Measurements from ENCODE around the gene PXDN.
A peak's percentile ranks its signal among the peaks of the same experiment; 100 is the strongest.

The PXDN gene

DNA sequence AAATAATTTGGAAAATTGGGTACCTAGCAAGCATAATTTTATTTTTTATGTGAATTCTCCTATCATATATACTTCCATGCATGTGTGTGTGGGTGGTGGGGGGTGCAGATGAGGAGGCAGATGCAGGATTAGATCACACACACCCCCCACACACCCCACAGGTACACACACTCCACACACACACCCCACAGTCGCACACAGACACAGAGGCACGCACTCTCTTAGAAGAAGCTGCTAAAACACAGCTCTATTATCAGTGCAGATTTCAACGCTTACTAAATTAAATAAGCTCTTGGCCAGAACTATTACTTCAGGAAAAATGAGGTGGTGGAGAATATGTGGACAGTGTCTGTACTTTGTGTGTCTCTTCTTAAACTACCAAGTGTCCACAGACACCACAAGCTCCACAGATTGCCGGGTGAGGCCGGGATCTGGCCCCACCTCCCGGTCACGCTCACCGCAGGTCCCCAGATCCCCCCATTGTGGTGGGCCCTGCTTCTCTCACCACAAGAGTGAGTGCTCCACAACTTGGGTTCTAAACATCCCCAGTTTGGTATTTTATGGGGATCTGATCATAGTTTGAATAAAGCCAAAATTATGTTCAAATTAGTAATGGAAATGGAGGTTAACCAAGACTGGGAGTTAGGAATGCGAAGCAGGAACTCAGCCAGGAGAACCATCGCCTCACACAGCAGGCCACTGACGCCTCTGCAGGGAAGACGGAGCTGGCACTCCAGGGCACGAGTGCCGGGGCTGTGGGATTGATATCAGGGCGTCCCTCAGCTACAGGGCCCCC is 102.1 kb downstream of the PXDN start:
- no peaks in the 10 kb centered on the region for H3K9me3 ChIP-seq (ENCODE audit: control insufficient read depth, insufficient read depth, low read depth, low read length)
- POLR2A ChIA-PET = no interaction called here
- H3K4me1 ChIP-seq (ENCODE audit: control insufficient read depth, insufficient read depth, low read length) = no peaks in the 10 kb centered on the region
- CTCF ChIA-PET = interaction anchor here (0.6 to 2.5 kb wide), 2 partner anchors 50 to 109 kb away, joined by 3 to 5 read pairs; no protein-coding TSS in a partner anchor
- no peak overlapping the region for H3K4me3 ChIP-seq (ENCODE audit: low read depth, low read length)
- no peak overlapping the region for H3K27ac ChIP-seq (ENCODE audit: extremely low read depth, low read depth, low read length)
- TF ChIP-seq ZFHX2 (tag by site-specific recombination; conservative IDR thresholded peaks at IDR 0.05) = peak; percentile 22; the same call in 1 of the 2 replicates
- TF ChIP-seq EGR2 (tag by site-specific recombination; IDR thresholded peaks at IDR 0.05; ENCODE audit: low read depth) = peak; percentile 20; the same call in 1 of the 2 replicates
- TF ChIP-seq GLIS1 (tag by site-specific recombination; IDR thresholded peaks at IDR 0.05) = no peak
- H3K36me3 ChIP-seq (ENCODE audit: control insufficient read depth in 2 of 2, insufficient read depth in 1 of 2, low read length in 2 of 2) = peaks cover 0 to 50% of the 10 kb centered on the region in 2 experiments; a peak in 2 of 3 replicates

GRCh38 chr2:1641523-1641922 is 102.8 kb downstream of the PXDN start:
- CTCF ChIA-PET = interaction anchor here (0.6 to 2.5 kb wide), 2 partner anchors 49 to 109 kb away, joined by 3 to 5 read pairs; no protein-coding TSS in a partner anchor
- H3K27ac ChIP-seq (ENCODE audit: extremely low read depth, low read depth, low read length) = no peak overlapping the region
- H3K4me3 ChIP-seq (ENCODE audit: low read depth, low read length) = no peak overlapping the region
- peaks cover 0 to 53% of the 10 kb centered on the region in 2 experiments; a peak in 2 of 3 replicates for H3K36me3 ChIP-seq (ENCODE audit: control insufficient read depth in 2 of 2, insufficient read depth in 1 of 2, low read length in 2 of 2)
- POLR2A ChIA-PET = no interaction called here
- no peaks in the 10 kb centered on the region for H3K9me3 ChIP-seq (ENCODE audit: control insufficient read depth, insufficient read depth, low read depth, low read length)
- TF ChIP-seq ZNF121 (tag by site-specific recombination; IDR thresholded peaks at IDR 0.05) = no peak
- TF ChIP-seq ZNF626 (tag by site-specific recombination; IDR thresholded peaks at IDR 0.05) = no peak
- no peak for TF ChIP-seq ZNF114 (tag by site-specific recombination; IDR thresholded peaks at IDR 0.05)
- TF ChIP-seq, protein P1, sequence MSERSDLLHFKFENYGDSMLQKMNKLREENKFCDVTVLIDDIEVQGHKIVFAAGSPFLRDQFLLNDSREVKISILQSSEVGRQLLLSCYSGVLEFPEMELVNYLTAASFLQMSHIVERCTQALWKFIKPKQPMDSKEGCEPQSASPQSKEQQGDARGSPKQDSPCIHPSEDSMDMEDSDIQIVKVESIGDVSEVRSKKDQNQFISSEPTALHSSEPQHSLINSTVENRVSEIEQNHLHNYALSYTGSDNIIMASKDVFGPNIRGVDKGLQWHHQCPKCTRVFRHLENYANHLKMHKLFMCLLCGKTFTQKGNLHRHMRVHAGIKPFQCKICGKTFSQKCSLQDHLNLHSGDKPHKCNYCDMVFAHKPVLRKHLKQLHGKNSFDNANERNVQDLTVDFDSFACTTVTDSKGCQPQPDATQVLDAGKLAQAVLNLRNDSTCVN (tag by site-specific recombination; optimal IDR thresholded peaks at IDR 0.05) = no peak
- no peak for TF ChIP-seq ZBTB10 (tag by site-specific recombination; IDR thresholded peaks at IDR 0.05)
- TF ChIP-seq ZNF654 (tag by site-specific recombination; IDR thresholded peaks at IDR 0.05; ENCODE audit: low read depth) = no peak
- TF ChIP-seq, protein P2, sequence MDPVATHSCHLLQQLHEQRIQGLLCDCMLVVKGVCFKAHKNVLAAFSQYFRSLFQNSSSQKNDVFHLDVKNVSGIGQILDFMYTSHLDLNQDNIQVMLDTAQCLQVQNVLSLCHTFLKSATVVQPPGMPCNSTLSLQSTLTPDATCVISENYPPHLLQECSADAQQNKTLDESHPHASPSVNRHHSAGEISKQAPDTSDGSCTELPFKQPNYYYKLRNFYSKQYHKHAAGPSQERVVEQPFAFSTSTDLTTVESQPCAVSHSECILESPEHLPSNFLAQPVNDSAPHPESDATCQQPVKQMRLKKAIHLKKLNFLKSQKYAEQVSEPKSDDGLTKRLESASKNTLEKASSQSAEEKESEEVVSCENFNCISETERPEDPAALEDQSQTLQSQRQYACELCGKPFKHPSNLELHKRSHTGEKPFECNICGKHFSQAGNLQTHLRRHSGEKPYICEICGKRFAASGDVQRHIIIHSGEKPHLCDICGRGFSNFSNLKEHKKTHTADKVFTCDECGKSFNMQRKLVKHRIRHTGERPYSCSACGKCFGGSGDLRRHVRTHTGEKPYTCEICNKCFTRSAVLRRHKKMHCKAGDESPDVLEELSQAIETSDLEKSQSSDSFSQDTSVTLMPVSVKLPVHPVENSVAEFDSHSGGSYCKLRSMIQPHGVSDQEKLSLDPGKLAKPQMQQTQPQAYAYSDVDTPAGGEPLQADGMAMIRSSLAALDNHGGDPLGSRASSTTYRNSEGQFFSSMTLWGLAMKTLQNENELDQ (tag by site-specific recombination; IDR thresholded peaks at IDR 0.05; ENCODE audit: low read depth) = no peak
- no peak for TF ChIP-seq ZBTB20 (tag by site-specific recombination; IDR thresholded peaks at IDR 0.05)
- TF ChIP-seq, protein P3, sequence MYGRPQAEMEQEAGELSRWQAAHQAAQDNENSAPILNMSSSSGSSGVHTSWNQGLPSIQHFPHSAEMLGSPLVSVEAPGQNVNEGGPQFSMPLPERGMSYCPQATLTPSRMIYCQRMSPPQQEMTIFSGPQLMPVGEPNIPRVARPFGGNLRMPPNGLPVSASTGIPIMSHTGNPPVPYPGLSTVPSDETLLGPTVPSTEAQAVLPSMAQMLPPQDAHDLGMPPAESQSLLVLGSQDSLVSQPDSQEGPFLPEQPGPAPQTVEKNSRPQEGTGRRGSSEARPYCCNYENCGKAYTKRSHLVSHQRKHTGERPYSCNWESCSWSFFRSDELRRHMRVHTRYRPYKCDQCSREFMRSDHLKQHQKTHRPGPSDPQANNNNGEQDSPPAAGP (tag by site-specific recombination; IDR thresholded peaks at IDR 0.05) = no peak
- H3K4me1 ChIP-seq (ENCODE audit: control insufficient read depth, insufficient read depth, low read length) = no peaks in the 10 kb centered on the region

Measured in HEK293 (cell line).